Measurements from ENCODE around the gene APEX1. TPM values are rescaled to one million over a fixed set of nuclear protein-coding genes. Genes with fewer than 3 reads are reported as not detected.

APEX1 gene
- total RNA-seq, 1 experiment from 2014 or later: 235 TPM

DNA sequence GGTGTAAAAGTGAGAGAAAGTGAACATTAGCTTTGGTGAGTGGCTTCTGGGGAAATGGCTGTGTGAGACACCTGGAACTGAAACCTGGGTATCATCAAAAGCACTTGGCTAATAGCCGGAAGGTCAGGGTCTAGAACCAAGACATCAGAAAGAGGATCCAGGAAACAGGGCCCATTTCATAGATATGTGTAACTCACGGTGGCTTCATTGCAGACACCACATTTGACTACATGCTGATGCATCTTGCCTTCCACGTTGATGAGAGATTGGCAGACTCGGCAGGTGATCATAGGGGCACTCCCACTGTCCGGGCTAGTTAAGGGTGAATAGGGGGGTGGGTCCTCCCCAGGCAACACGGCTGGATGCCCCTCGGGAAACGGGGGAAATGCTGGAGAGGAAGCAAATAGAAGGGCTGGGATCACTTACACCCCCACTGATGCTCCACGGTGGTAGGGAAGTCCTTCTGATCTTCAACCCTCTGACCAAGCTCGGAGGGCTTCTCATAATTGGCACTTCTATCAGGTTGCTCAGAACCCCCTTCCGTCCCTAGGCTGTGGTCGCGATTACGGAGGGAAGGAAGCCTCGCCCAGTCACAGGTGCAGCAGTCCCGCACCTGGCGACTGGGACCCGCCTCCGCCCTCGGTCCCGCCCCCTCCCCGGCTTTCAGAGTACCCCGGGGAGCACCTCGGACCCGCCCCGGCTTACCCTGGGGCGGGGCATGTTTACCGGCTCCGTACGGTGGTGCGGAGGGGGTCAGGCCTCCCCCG lies 5.6 kb downstream of the APEX1 start:
- no peaks in the 10 kb centered on the region for H3K9me2 ChIP-seq (ENCODE audit: insufficient read depth)
- ChIA-PET RAD21 (ENCODE audit: low non-redundant PET in 1 of 2, low total read pairs in 2 of 2, uncharacterized antibody in 2 of 2, unreplicated experiment in 2 of 2) (interaction anchor here in 1 of 2 experiments (1.2 kb wide), 1 partner anchor 118 kb away, joined by 3 read pairs; the partner anchor contains the start of gene PARP2), POLR2A (interaction anchor here (0.9 to 1.7 kb wide), 9 partner anchors 9 to 170 kb away, joined by 3 to 26 read pairs (median 4); partner anchors contain the start of genes PARP2, PNP and TEP1), CTCF (interaction anchor here (0.9 to 1.5 kb wide), 7 partner anchors 27 to 197 kb away, joined by 3 to 9 read pairs (median 4); partner anchors contain the start of gene TEP1)
- TF ChIP-seq, protein P1, sequence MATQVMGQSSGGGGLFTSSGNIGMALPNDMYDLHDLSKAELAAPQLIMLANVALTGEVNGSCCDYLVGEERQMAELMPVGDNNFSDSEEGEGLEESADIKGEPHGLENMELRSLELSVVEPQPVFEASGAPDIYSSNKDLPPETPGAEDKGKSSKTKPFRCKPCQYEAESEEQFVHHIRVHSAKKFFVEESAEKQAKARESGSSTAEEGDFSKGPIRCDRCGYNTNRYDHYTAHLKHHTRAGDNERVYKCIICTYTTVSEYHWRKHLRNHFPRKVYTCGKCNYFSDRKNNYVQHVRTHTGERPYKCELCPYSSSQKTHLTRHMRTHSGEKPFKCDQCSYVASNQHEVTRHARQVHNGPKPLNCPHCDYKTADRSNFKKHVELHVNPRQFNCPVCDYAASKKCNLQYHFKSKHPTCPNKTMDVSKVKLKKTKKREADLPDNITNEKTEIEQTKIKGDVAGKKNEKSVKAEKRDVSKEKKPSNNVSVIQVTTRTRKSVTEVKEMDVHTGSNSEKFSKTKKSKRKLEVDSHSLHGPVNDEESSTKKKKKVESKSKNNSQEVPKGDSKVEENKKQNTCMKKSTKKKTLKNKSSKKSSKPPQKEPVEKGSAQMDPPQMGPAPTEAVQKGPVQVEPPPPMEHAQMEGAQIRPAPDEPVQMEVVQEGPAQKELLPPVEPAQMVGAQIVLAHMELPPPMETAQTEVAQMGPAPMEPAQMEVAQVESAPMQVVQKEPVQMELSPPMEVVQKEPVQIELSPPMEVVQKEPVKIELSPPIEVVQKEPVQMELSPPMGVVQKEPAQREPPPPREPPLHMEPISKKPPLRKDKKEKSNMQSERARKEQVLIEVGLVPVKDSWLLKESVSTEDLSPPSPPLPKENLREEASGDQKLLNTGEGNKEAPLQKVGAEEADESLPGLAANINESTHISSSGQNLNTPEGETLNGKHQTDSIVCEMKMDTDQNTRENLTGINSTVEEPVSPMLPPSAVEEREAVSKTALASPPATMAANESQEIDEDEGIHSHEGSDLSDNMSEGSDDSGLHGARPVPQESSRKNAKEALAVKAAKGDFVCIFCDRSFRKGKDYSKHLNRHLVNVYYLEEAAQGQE (IDR thresholded peaks at IDR 0.05; ENCODE audit: low read depth): no peak
- TF ChIP-seq CEBPB (IDR thresholded peaks at IDR 0.05; ENCODE audit: low read depth): no peak
- no peak for TF ChIP-seq EZH2phosphoT487 (IDR thresholded peaks at IDR 0.05; ENCODE audit: borderline replicate concordance)
- no peak for TF ChIP-seq YY1 (IDR thresholded peaks at IDR 0.05; ENCODE audit: extremely low read depth, insufficient replicate concordance, low read depth, low read length)
- TF ChIP-seq ZFX (IDR thresholded peaks at IDR 0.05): 0 out of 2 replicates have a peak, but pooled peaks have one; percentile 67
- TF ChIP-seq SIN3A (IDR thresholded peaks at IDR 0.05; ENCODE audit: low read depth): no peak
- no peak for TF ChIP-seq POLR2A (IDR thresholded peaks at IDR 0.05; ENCODE audit: borderline replicate concordance, extremely low read depth, insufficient read depth, insufficient read length)
- peak; percentile 52 for ATAC-seq
- H3K9ac ChIP-seq (ENCODE audit: low read length): peak overlapping the region; percentile 84
- no TSS peak for BruUV-seq (replicated peaks)
- peaks cover 25 to 36% of the 10 kb centered on the region in 2 experiments for H3K36me3 ChIP-seq (ENCODE audit: control insufficient read depth in 1 of 2, insufficient read depth in 2 of 2, low read length in 2 of 2)
- no peak for DNase-seq (ENCODE audit: low read depth, low spot score)
- no peaks in the 10 kb centered on the region for H4K20me1 ChIP-seq (ENCODE audit: insufficient read depth)
- H3K27me3 ChIP-seq (ENCODE audit: insufficient read depth, low read length): no peaks in the 10 kb centered on the region
- H3K4me1 ChIP-seq (ENCODE audit: control insufficient read depth in 1 of 2, insufficient read depth in 2 of 2, low read length in 2 of 2): peaks cover 25 to 31% of the 10 kb centered on the region in 2 experiments
- peaks cover 45% of the 10 kb centered on the region for H3K79me2 ChIP-seq (ENCODE audit: insufficient read depth, low read length)
- no peak overlapping the region for H2AFZ ChIP-seq (ENCODE audit: low read depth, low read length, poor library complexity, severe bottlenecking)
- no peaks in the 10 kb centered on the region for H3K9me3 ChIP-seq (ENCODE audit: control insufficient read depth in 1 of 2, insufficient read depth in 1 of 2, low read depth in 1 of 2, low read length in 2 of 2)
- H3K27ac ChIP-seq (ENCODE audit: low read depth, low read length): peak overlapping the region; percentile 87
- intact Hi-C loops (cut with micrococcal nuclease): loop anchor here (1.0 kb wide), 1 partner anchor 117 kb away; the partner anchor contains the start of gene PARP2
- H3K4me2 ChIP-seq (ENCODE audit: low read length): peak overlapping the region; percentile 99
- peak overlapping the region; percentile 72 to 85 for H3K4me3 ChIP-seq (replicated peaks in 1 of 2; ENCODE audit: low read depth in 1 of 2, low read length in 2 of 2)
